Measurements from ENCODE around the gene RTRAF.

The RTRAF gene

DNA sequence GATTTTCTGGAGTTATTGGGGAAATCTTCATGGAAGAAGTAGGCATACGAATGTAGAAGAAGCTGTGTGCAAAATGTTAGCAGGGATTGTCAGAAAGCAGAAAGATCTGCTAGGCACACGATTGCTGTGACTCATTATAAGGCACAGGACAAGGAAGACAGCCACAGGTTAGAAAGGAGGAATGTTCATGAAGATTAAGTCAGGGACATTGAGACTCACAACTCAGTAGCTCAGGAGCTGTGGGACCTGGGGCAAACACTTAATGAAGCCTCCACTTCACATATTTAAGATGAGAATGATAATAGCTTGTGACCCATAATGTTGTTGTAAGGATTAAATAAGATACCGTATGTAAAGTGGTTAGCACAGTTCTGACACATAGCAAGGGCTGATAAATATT, 26.6 kb upstream of the RTRAF start:
- H3K4me3 ChIP-seq (ENCODE audit: low read depth in 1 of 2, low read length in 2 of 2): no peak overlapping the region
- no peak overlapping the region for H3K27ac ChIP-seq (ENCODE audit: low read depth, low read length)
- H3K9ac ChIP-seq (ENCODE audit: low read depth in 1 of 2, low read length in 2 of 2): no peak overlapping the region
- no peaks in the 10 kb centered on the region for H3K4me1 ChIP-seq (ENCODE audit: control insufficient read depth in 1 of 2, insufficient read depth in 2 of 2, low read length in 2 of 2)
- peaks cover 0 to 3% of the 10 kb centered on the region in 2 donors for H3K36me3 ChIP-seq (ENCODE audit: control insufficient read depth in 1 of 2, insufficient read depth in 2 of 2, low read length in 2 of 2)
- peaks cover 2 to 4% of the 10 kb centered on the region in 2 donors for H3K9me3 ChIP-seq (ENCODE audit: control insufficient read depth in 1 of 2, low read length in 2 of 2)
- no peaks in the 10 kb centered on the region for H3K27me3 ChIP-seq (ENCODE audit: control insufficient read depth in 1 of 2, insufficient read depth in 2 of 2, low read length in 2 of 2)

DNA sequence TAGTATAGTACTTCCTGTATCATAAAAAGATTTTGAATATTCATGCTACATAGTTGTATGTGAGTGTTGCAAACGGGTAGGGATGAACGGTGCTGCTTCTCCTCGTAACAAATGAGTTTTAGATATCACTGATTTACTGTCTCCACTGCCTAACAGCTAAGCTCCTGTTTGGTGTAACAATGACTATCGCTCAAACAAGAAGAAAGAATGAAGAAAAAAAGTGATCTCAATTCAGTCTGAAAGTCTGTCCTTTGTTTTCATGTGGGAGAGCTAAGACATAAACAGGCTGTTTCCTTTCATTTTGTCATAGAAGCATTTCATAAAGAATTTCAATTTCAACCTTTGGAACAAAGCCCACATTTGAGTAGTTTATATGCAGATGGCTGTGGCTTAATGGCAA, 26.1 kb upstream of the RTRAF start:
- peaks cover 0 to 3% of the 10 kb centered on the region in 2 donors for H3K36me3 ChIP-seq (ENCODE audit: control insufficient read depth in 1 of 2, insufficient read depth in 2 of 2, low read length in 2 of 2)
- H3K4me1 ChIP-seq (ENCODE audit: control insufficient read depth in 1 of 2, insufficient read depth in 2 of 2, low read length in 2 of 2): no peaks in the 10 kb centered on the region
- peaks cover 0 to 4% of the 10 kb centered on the region in 2 donors for H3K9me3 ChIP-seq (ENCODE audit: control insufficient read depth in 1 of 2, low read length in 2 of 2)
- H3K27me3 ChIP-seq (ENCODE audit: control insufficient read depth in 1 of 2, insufficient read depth in 2 of 2, low read length in 2 of 2): no peaks in the 10 kb centered on the region
- no peak overlapping the region for H3K27ac ChIP-seq (ENCODE audit: low read depth, low read length)
- no peak overlapping the region for H3K4me3 ChIP-seq (ENCODE audit: low read depth in 1 of 2, low read length in 2 of 2)
- no peak overlapping the region for H3K9ac ChIP-seq (ENCODE audit: low read depth in 1 of 2, low read length in 2 of 2)

DNA sequence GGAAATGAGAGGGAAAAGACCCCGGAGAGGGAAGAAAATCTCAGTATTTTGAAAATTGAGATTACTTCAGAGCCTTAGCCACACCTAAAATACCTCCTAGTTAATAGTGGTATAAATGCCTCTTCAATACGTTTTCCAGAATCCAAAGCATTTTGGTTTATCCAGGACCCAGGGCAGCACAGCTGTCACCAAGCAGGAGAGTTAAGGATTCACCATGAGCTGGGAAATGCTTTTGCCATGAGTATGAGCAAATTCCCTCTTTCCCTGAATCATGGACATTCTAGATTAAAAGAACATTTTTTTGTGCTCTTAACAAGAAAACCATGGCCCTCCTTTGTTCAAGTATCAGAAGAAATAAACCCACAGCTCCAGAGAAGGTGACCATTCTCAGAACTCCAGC, 21.8 kb upstream of the RTRAF start:
- no peaks in the 10 kb centered on the region for H3K27me3 ChIP-seq (ENCODE audit: control insufficient read depth in 1 of 2, insufficient read depth in 2 of 2, low read length in 2 of 2)
- H3K36me3 ChIP-seq (ENCODE audit: control insufficient read depth in 1 of 2, insufficient read depth in 2 of 2, low read length in 2 of 2): no peaks in the 10 kb centered on the region
- H3K4me3 ChIP-seq (ENCODE audit: low read depth in 1 of 2, low read length in 2 of 2): no peak overlapping the region

DNA sequence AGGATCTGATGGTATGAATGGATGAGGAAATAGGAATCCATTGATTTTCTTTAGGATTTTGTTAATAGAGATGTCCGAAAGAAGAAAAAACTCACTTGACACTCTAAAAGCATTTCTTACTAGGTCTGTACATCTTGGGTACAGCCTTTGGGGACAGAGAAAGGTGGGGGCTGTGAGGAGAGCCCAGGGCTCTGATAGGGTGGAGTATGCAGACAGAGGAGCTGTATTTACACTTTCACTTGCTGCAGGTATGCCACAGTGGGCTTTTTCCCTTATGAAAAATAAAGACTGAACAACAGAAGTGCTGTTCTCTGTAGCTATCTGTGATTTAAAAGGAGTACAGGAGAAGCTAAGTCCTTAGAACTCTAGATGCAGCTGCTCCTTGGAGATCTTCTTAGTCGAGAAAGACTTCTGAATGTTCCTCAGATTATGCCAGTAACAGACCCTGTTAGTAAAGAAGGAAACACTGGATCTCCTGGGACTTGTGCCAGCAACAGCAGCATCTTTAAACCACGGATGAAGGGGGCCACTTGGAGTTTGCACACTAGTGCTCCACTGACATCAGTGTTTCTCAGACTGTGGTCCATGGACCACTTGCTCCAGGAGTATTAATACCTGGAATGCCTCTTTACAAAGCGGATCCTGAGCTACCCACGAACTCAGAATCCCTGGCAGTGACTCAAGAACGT, 19.4 kb upstream of the RTRAF start:
- Histone ChIP-seq H3K27ac (ENCODE audit: low read depth, low read length) (no peak overlapping the region), H3K9ac (ENCODE audit: low read depth in 1 of 2, low read length in 2 of 2) (no peak overlapping the region), H3K27me3 (ENCODE audit: control insufficient read depth in 1 of 2, insufficient read depth in 2 of 2, low read length in 2 of 2) (no peaks in the 10 kb centered on the region), H3K9me3 (ENCODE audit: control insufficient read depth in 1 of 2, low read length in 2 of 2) (no peaks in the 10 kb centered on the region), H3K4me3 (ENCODE audit: low read depth in 1 of 2, low read length in 2 of 2) (no peak overlapping the region), H3K36me3 (ENCODE audit: control insufficient read depth in 1 of 2, insufficient read depth in 2 of 2, low read length in 2 of 2) (no peaks in the 10 kb centered on the region), H3K4me1 (ENCODE audit: control insufficient read depth in 1 of 2, insufficient read depth in 2 of 2, low read length in 2 of 2) (no peaks in the 10 kb centered on the region)

More for the DNA sequence above, 21.8 kb upstream of the RTRAF start:
- H3K9me3 ChIP-seq (ENCODE audit: control insufficient read depth in 1 of 2, low read length in 2 of 2): no peaks in the 10 kb centered on the region
- no peak overlapping the region for H3K9ac ChIP-seq (ENCODE audit: low read depth in 1 of 2, low read length in 2 of 2)
- H3K4me1 ChIP-seq (ENCODE audit: control insufficient read depth in 1 of 2, insufficient read depth in 2 of 2, low read length in 2 of 2): no peaks in the 10 kb centered on the region
- no peak overlapping the region for H3K27ac ChIP-seq (ENCODE audit: low read depth, low read length)

DNA sequence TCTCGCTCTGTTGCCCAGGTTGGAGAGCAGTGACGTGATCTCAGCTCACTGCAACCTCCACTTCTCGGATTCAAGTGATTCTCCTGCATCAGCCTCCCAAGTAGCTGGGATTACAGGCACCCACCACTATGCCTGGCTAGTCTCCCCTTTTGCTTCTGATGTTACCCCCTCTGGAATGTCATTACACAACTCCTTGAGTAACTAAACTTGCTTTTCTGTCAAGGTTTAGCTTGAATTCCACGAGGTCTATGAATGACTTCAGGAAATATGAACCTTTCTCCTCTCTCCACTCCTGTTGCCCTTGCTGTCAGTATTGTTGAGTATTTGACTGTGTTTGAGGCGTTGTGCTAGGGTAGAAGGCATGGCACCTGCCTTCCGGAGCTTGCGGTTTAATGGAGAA, 16.8 kb upstream of the RTRAF start:
- Histone ChIP-seq H3K9me3 (ENCODE audit: control insufficient read depth in 1 of 2, low read length in 2 of 2) (no peaks in the 10 kb centered on the region), H3K27me3 (ENCODE audit: control insufficient read depth in 1 of 2, insufficient read depth in 2 of 2, low read length in 2 of 2) (no peaks in the 10 kb centered on the region), H3K4me1 (ENCODE audit: control insufficient read depth in 1 of 2, insufficient read depth in 2 of 2, low read length in 2 of 2) (no peaks in the 10 kb centered on the region), H3K36me3 (ENCODE audit: control insufficient read depth in 1 of 2, insufficient read depth in 2 of 2, low read length in 2 of 2) (no peaks in the 10 kb centered on the region), H3K4me3 (ENCODE audit: low read depth in 1 of 2, low read length in 2 of 2) (no peak overlapping the region), H3K27ac (ENCODE audit: low read depth, low read length) (no peak overlapping the region), H3K9ac (ENCODE audit: low read depth in 1 of 2, low read length in 2 of 2) (no peak overlapping the region)

DNA sequence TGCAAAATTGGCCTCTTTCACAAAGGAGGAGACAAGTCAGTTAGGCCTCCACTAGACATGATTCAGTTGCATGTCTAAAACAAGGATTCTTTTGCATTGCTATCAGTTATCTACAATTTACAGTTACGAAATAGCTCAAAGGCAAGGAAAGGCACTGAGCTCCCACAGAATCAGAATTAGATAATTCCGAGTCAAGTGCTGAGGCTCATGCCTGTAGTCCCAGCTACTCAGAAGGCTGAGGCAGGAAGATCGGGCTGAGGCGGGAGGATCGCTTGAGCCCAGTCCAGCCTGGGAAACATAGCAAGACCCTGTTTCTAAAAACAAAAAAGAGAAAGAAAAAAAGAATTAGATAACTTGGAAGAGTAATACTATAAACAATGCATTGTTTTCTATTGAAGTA, 12.3 kb upstream of the RTRAF start:
- no peaks in the 10 kb centered on the region for H3K36me3 ChIP-seq (ENCODE audit: control insufficient read depth in 1 of 2, insufficient read depth in 2 of 2, low read length in 2 of 2)
- no peak overlapping the region for H3K4me3 ChIP-seq (ENCODE audit: low read depth in 1 of 2, low read length in 2 of 2)
- H3K27me3 ChIP-seq (ENCODE audit: control insufficient read depth in 1 of 2, insufficient read depth in 2 of 2, low read length in 2 of 2): no peaks in the 10 kb centered on the region
- no peaks in the 10 kb centered on the region for H3K4me1 ChIP-seq (ENCODE audit: control insufficient read depth in 1 of 2, insufficient read depth in 2 of 2, low read length in 2 of 2)
- no peak overlapping the region for H3K27ac ChIP-seq (ENCODE audit: low read depth, low read length)
- no peak overlapping the region for H3K9ac ChIP-seq (ENCODE audit: low read depth in 1 of 2, low read length in 2 of 2)
- no peaks in the 10 kb centered on the region for H3K9me3 ChIP-seq (ENCODE audit: control insufficient read depth in 1 of 2, low read length in 2 of 2)

DNA sequence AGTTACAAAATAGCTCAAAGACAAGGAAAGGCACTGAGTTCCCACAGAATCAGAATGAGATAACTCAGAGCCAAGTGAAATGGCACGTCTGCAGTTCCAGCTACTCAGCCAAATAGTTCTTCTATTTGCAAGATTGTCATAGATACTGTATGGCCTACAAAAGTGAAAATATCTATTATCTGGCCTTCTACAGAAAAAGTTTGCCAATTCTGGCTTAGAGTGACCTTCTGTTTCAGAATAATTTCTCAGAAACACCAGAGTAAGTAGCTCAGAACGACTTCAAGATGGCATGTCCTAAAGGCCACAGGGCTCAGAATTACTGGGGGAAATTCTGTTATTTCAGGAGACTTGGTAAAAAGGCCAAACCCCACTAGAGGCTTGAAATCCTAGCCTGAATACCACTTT, 10.7 kb upstream of the RTRAF start:
- Histone ChIP-seq H3K27me3 (ENCODE audit: control insufficient read depth in 1 of 2, insufficient read depth in 2 of 2, low read length in 2 of 2) (no peaks in the 10 kb centered on the region), H3K27ac (ENCODE audit: low read depth, low read length) (no peak overlapping the region), H3K36me3 (ENCODE audit: control insufficient read depth in 1 of 2, insufficient read depth in 2 of 2, low read length in 2 of 2) (no peaks in the 10 kb centered on the region), H3K9ac (ENCODE audit: low read depth in 1 of 2, low read length in 2 of 2) (no peak overlapping the region), H3K4me1 (ENCODE audit: control insufficient read depth in 1 of 2, insufficient read depth in 2 of 2, low read length in 2 of 2) (no peaks in the 10 kb centered on the region), H3K9me3 (ENCODE audit: control insufficient read depth in 1 of 2, low read length in 2 of 2) (no peaks in the 10 kb centered on the region), H3K4me3 (ENCODE audit: low read depth in 1 of 2, low read length in 2 of 2) (no peak overlapping the region)

DNA sequence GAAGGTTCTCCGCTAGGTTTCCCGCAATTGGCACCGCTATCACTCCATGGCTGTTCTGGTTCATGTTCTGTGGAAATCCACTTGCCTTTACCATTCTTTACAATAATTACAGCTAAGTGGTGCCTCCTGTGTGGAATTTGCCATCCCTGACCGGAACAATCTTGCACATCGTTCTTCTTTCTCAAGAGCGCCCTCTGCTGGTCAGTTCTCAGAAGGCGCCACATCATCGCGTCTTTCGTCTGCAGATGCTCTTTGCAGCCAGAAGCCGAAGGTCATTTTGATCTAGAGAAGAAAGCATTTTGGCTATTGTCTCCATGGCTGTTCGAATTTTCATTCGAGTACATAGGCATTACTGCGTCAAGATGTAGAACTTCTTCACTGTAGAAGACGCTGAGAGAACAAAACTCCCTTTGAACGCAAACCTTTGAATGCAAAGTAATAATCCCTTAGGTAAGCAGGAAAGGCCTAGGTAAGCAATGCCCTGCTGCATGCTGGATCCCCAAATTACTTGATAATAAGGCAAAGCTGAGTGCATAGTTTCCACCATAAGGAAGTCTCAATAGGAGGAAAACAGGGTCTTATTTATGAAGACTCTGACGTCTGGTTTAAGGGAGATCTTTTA, 10.1 kb upstream of the RTRAF start:
- Histone ChIP-seq H3K9me3 (ENCODE audit: control insufficient read depth in 1 of 2, low read length in 2 of 2) (no peaks in the 10 kb centered on the region), H3K4me1 (ENCODE audit: control insufficient read depth in 1 of 2, insufficient read depth in 2 of 2, low read length in 2 of 2) (no peaks in the 10 kb centered on the region), H3K9ac (ENCODE audit: low read depth in 1 of 2, low read length in 2 of 2) (no peak overlapping the region), H3K36me3 (ENCODE audit: control insufficient read depth in 1 of 2, insufficient read depth in 2 of 2, low read length in 2 of 2) (no peaks in the 10 kb centered on the region), H3K27ac (ENCODE audit: low read depth, low read length) (no peak overlapping the region), H3K27me3 (ENCODE audit: control insufficient read depth in 1 of 2, insufficient read depth in 2 of 2, low read length in 2 of 2) (no peaks in the 10 kb centered on the region), H3K4me3 (ENCODE audit: low read depth in 1 of 2, low read length in 2 of 2) (no peak overlapping the region)

DNA sequence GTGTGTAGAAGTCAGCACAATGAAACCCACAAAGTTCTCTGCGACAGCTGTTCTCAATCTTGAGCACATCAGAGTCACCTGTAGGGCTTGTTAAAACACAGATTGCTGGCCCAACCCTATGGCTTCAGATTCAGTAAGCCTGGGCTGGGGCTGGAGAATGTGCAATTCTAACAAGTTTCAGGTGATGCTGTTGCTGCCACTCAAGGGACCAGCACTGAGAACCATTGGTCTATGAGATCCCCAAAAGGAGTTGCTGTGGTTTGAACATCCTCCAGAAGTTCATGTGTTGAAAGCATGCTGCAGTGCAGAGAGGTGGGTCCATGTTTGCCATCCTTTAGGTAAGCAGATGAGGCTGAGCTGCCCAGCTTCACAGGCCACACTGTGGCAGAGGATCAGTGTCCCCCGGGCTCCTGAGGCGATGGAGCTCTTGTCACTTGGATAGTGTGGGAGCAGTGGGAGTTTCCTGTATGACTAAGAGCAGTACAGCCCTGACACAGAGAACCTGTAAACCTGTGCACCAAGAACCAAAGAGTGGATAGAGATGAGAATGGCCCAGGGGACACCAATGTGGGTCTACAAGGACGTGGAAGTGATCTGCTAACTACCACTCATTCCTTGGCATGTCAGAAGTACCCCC, 8.0 kb upstream of the RTRAF start:
- H3K27ac ChIP-seq (ENCODE audit: low read depth, low read length): no peak overlapping the region
- H3K27me3 ChIP-seq (ENCODE audit: control insufficient read depth in 1 of 2, insufficient read depth in 2 of 2, low read length in 2 of 2): no peaks in the 10 kb centered on the region
- no peak overlapping the region for H3K9ac ChIP-seq (ENCODE audit: low read depth in 1 of 2, low read length in 2 of 2)
- no peaks in the 10 kb centered on the region for H3K4me1 ChIP-seq (ENCODE audit: control insufficient read depth in 1 of 2, insufficient read depth in 2 of 2, low read length in 2 of 2)
- H3K9me3 ChIP-seq (ENCODE audit: control insufficient read depth in 1 of 2, low read length in 2 of 2): no peaks in the 10 kb centered on the region
- no peaks in the 10 kb centered on the region for H3K36me3 ChIP-seq (ENCODE audit: control insufficient read depth in 1 of 2, insufficient read depth in 2 of 2, low read length in 2 of 2)
- H3K4me3 ChIP-seq (ENCODE audit: low read depth in 1 of 2, low read length in 2 of 2): no peak overlapping the region

DNA sequence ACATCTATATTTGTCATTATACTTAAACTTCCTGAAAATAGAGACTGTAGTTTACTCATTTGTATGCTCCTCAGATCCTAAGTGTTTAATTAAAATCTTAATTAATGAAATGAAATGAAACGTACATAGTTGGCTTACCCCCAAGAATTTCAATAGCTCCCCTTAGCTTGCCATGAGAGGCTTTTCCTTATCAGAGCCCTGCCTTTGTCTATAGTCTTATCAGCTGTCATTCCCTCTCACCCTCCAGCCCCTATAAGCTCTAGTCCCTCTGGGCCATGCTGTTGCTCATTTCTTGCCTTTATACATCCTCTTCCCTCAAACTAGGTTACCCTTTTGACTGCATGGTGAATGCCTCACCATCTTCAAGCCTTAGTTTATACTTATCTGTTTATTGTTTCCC, 1.1 kb upstream of the RTRAF start:
- no peaks in the 10 kb centered on the region for H3K9me3 ChIP-seq (ENCODE audit: control insufficient read depth in 1 of 2, low read length in 2 of 2)
- H3K4me1 ChIP-seq (ENCODE audit: control insufficient read depth in 1 of 2, insufficient read depth in 2 of 2, low read length in 2 of 2): peaks cover 13 to 20% of the 10 kb centered on the region in 2 donors
- H3K9ac ChIP-seq (ENCODE audit: low read depth in 1 of 2, low read length in 2 of 2): no peak overlapping the region
- H3K4me3 ChIP-seq (ENCODE audit: low read depth in 1 of 2, low read length in 2 of 2): no peak overlapping the region
- H3K27me3 ChIP-seq (ENCODE audit: control insufficient read depth in 1 of 2, insufficient read depth in 2 of 2, low read length in 2 of 2): no peaks in the 10 kb centered on the region
- H3K36me3 ChIP-seq (ENCODE audit: control insufficient read depth in 1 of 2, insufficient read depth in 2 of 2, low read length in 2 of 2): peaks cover 5 to 14% of the 10 kb centered on the region in 2 donors
- no peak overlapping the region for H3K27ac ChIP-seq (ENCODE audit: low read depth, low read length)
